K562 (cell line): ENCODE data around the gene ANXA3. TPM values are rescaled to one million over a fixed set of nuclear protein-coding genes. Genes with fewer than 3 reads are reported as not detected.

Experiments
- CBFA2T3 ChIP-seq: fragments of 450-650 bp; IDR thresholded peaks from 2 replicates; pipeline ENCODE4 v1.6.1; 2017
- COPS2 ChIP-seq: fragments of 450-650 bp; conservative IDR thresholded peaks from 2 replicates; pipeline ENCODE4 v1.6.1; 2016; ENCODE audit warnings: mild to moderate bottlenecking, moderate library complexity
- DDX20 ChIP-seq: fragments of 450-650 bp; IDR thresholded peaks from 2 replicates; pipeline ENCODE4 v1.6.1; 2016; ENCODE audit warnings: missing genetic modification characterization, low read depth, mild to moderate bottlenecking, missing compliant biosample characterization, moderate library complexity
- ERF ChIP-seq: fragments of 450-650 bp; formaldehyde crosslinking; IDR thresholded peaks from 2 replicates; pipeline ENCODE4 v1.4.0; 2020; ENCODE audit warnings: mild to moderate bottlenecking, mixed read lengths
- HDAC3 ChIP-seq: fragments of 450-650 bp; IDR thresholded peaks from 2 replicates; pipeline ENCODE4 v1.6.1; 2018; ENCODE audit warnings: borderline replicate concordance, mild to moderate bottlenecking, moderate library complexity; ENCODE audit not compliant: partially characterized antibody
- HNRNPH1 ChIP-seq: fragments of 200-400 bp; formaldehyde crosslinking; optimal IDR thresholded peaks from 2 replicates; pipeline ENCODE3; 2017; ENCODE audit warnings: low read depth, mild to moderate bottlenecking, low read length, moderate library complexity
- KHSRP ChIP-seq: fragments of 450-650 bp; IDR thresholded peaks from 2 replicates; pipeline ENCODE4 v1.6.1; 2017
- NR1H2 ChIP-seq: sonication (generic); formaldehyde crosslinking; IDR thresholded peaks from 2 replicates; pipeline ENCODE4 v1.4.0; 2020; ENCODE audit warnings: mild to moderate bottlenecking, missing genetic modification reagents
- NUFIP1 ChIP-seq: fragments of 450-650 bp; IDR thresholded peaks from 2 replicates; pipeline ENCODE4 v1.6.1; 2018; ENCODE audit not compliant: partially characterized antibody
- PHF8 ChIP-seq: fragments of 200-600 bp; sonication (generic); IDR thresholded peaks from 2 replicates; pipeline ENCODE4 v1.6.1; 2012; ENCODE audit warnings: mixed run types, mild to moderate bottlenecking, inconsistent platforms, low read length, moderate library complexity, borderline replicate concordance
- SOX6 ChIP-seq: fragments of 450-650 bp; IDR thresholded peaks from 2 replicates; pipeline ENCODE4 v1.6.1; 2014; ENCODE audit warnings: mild to moderate bottlenecking
- SRSF1 ChIP-seq: fragments of 200-400 bp; formaldehyde crosslinking; IDR thresholded peaks from 2 replicates; pipeline ENCODE4 v1.6.1; 2017; ENCODE audit warnings: mild to moderate bottlenecking, low read depth, low read length, moderate library complexity
- TCFL5 ChIP-seq: fragments of 250-450 bp; sonication (Bioruptor Pico); conservative IDR thresholded peaks from 2 replicates; pipeline ENCODE4 v1.6.1; 2021; ENCODE audit warnings: mild to moderate bottlenecking, moderate library complexity, matching md5 sums
- ZKSCAN1 ChIP-seq: fragments of 150-350 bp; IDR thresholded peaks from 2 replicates; pipeline ENCODE4 v1.6.1; 2016; ENCODE audit warnings: low read depth, low read length
- ZNF146 ChIP-seq: IDR thresholded peaks from one replicate; pipeline ENCODE4 v1.6.1; 2018; ENCODE audit warnings: missing compliant biosample characterization; ENCODE audit not compliant: unreplicated experiment
- ZNF23 ChIP-seq: fragments of 250-450 bp; sonication (Bioruptor Pico); IDR thresholded peaks from 2 replicates; pipeline ENCODE4 v1.4.0; 2020; ENCODE audit warnings: mild to moderate bottlenecking
- polyA plus RNA-seq, 8 experiments: library from polyadenylated mRNA; depleted of rRNA in 4 of 8; stranded (reverse) in 5 of 8; unstranded in 3 of 8; fragments of >200 nt; fragmentation: Nextera tagmentation in 2 of 8; fragmentation: Illumina TruSeq in 1 of 8; extraction: Ambion mirVana in 2 of 8; extraction: Trizol in 1 of 8; gene quantifications; 2 replicates each; pipeline versions ENCODE4 v1.2.1 to v1.2.3, GENCODE V29; 2011 to 2014; ENCODE audit warnings: inconsistent platforms in 1 of 8, missing spikeins in 1 of 8
- total RNA-seq, 7 experiments: library from RNA; depleted of rRNA in 6 of 7; stranded (reverse); fragments of >200 nt in 6 of 7; fragmentation: Illumina TruSeq in 2 of 7; extraction: Trizol in 2 of 7; gene quantifications; 2 replicates each; pipeline versions ENCODE4 v1.2.1 to v1.2.3, GENCODE V29; 2011 to 2021; ENCODE audit warnings: low replicate concordance in 1 of 7
- TF ChIP-seq, protein P1 (sequence below): fragments of 200-800 bp; sonication (Bioruptor generic); IDR thresholded peaks from 2 replicates; pipeline ENCODE4 v1.6.1; 2017; ENCODE audit warnings: missing genetic modification characterization, missing compliant biosample characterization
- TF ChIP-seq, protein P2 (sequence below), 3 experiments: fragments of 200-800 bp in 1 of 3; sonication (Bioruptor generic) in 1 of 3; sonication (generic) in 1 of 3; formaldehyde crosslinking in 1 of 3; IDR thresholded peaks; 2 replicates each; pipeline versions ENCODE4 v1.6.1 to v1.8.0; 2016 to 2022; ENCODE audit warnings: mild to moderate bottlenecking in 2 of 3, missing compliant biosample characterization in 2 of 3, missing genetic modification characterization in 2 of 3, missing genetic modification reagents in 1 of 3
- TF ChIP-seq, protein P3 (sequence below): fragments of 450-650 bp; IDR thresholded peaks from 2 replicates; pipeline ENCODE4 v1.6.1; 2016; ENCODE audit warnings: antibody characterized with exemption
- TF ChIP-seq, protein P4 (sequence below): fragments of 450-650 bp; IDR thresholded peaks from 2 replicates; pipeline ENCODE4 v1.6.1; 2018; ENCODE audit not compliant: partially characterized antibody
- TF ChIP-seq, protein P5 (sequence below): fragments of 450-650 bp; IDR thresholded peaks from 2 replicates; pipeline ENCODE4 v1.6.1; 2016; ENCODE audit warnings: missing biosample characterization, missing genetic modification characterization

Gene ANXA3
- total and polyA plus RNA-seq, 9 of the 15 experiments (the other 6 are each of a cell fraction or from before 2014, with no cell fraction given), result 6.3 to 15.5 (median 9.8) TPM

DNA sequence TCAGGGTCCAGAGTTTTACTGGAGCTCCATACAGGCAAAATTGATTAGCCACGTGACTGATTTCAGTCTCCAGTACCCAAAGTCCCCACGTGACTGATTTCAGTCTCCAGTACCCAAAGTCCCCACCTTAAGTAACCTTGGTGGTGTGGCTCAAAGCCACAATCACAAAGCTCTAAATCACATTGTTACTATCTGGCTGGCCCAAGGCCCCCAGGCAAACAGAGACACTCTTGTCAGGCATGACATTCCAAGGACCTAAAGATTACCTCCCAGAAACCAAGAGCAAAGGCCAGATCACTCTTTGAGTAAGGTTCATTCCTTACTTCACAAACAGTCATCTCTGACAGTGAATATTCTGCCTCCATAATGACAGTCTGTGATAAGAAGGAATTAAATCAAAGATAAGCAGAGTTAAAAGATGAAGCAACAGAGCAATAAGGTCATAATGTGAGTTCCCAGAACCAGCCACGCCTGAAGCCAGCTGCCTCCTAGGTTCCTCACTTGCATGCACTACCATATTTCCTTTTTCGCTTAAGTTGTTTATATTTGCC is 78.5 kb downstream of the ANXA3 start (continued):
- TF ChIP-seq ERF (no peak; the same call in 1 of the 2 replicates), NUFIP1 (no peak), SRSF1 (no peak), CBFA2T3 (peak; percentile 82), HDAC3 (no peak), ZKSCAN1 (no peak), NR1H2 (CRISPR knock-in tag) (no peak), ZNF146 (CRISPR knock-in tag) (no peak), DDX20 (tag) (no peak), SOX6 (peak; percentile 72), PHF8 (no peak), ZNF23 (CRISPR knock-in tag) (no peak; the same call in 1 of the 2 replicates), HNRNPH1 (no peak), COPS2 (no peak), TCFL5 (CRISPR knock-in tag) (no peak), KHSRP (no peak)
- TF ChIP-seq, protein P1, sequence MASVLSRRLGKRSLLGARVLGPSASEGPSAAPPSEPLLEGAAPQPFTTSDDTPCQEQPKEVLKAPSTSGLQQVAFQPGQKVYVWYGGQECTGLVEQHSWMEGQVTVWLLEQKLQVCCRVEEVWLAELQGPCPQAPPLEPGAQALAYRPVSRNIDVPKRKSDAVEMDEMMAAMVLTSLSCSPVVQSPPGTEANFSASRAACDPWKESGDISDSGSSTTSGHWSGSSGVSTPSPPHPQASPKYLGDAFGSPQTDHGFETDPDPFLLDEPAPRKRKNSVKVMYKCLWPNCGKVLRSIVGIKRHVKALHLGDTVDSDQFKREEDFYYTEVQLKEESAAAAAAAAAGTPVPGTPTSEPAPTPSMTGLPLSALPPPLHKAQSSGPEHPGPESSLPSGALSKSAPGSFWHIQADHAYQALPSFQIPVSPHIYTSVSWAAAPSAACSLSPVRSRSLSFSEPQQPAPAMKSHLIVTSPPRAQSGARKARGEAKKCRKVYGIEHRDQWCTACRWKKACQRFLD (CRISPR knock-in tag), result no peak
- TF ChIP-seq, protein P2, sequence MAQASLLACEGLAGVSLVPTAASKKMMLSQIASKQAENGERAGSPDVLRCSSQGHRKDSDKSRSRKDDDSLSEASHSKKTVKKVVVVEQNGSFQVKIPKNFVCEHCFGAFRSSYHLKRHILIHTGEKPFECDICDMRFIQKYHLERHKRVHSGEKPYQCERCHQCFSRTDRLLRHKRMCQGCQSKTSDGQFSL (CRISPR knock-in tag; IDR thresholded peaks at IDR 0.05), result no peak
- TF ChIP-seq, protein P2 (tag; IDR thresholded peaks at IDR 0.05), result no peak
- TF ChIP-seq, protein P3, sequence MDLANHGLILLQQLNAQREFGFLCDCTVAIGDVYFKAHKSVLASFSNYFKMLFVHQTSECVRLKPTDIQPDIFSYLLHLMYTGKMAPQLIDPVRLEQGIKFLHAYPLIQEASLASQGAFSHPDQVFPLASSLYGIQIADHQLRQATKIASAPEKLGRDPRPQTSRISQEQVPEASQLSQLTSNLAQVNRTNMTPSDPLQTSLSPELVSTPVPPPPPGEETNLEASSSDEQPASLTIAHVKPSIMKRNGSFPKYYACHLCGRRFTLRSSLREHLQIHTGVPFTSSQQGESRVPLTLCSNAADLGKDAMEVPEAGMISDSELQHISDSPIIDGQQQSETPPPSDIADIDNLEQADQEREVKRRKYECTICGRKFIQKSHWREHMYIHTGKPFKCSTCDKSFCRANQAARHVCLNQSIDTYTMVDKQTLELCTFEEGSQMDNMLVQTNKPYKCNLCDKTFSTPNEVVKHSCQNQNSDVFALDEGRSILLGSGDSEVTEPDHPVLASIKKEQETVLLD, result no peak
- TF ChIP-seq, protein P4, sequence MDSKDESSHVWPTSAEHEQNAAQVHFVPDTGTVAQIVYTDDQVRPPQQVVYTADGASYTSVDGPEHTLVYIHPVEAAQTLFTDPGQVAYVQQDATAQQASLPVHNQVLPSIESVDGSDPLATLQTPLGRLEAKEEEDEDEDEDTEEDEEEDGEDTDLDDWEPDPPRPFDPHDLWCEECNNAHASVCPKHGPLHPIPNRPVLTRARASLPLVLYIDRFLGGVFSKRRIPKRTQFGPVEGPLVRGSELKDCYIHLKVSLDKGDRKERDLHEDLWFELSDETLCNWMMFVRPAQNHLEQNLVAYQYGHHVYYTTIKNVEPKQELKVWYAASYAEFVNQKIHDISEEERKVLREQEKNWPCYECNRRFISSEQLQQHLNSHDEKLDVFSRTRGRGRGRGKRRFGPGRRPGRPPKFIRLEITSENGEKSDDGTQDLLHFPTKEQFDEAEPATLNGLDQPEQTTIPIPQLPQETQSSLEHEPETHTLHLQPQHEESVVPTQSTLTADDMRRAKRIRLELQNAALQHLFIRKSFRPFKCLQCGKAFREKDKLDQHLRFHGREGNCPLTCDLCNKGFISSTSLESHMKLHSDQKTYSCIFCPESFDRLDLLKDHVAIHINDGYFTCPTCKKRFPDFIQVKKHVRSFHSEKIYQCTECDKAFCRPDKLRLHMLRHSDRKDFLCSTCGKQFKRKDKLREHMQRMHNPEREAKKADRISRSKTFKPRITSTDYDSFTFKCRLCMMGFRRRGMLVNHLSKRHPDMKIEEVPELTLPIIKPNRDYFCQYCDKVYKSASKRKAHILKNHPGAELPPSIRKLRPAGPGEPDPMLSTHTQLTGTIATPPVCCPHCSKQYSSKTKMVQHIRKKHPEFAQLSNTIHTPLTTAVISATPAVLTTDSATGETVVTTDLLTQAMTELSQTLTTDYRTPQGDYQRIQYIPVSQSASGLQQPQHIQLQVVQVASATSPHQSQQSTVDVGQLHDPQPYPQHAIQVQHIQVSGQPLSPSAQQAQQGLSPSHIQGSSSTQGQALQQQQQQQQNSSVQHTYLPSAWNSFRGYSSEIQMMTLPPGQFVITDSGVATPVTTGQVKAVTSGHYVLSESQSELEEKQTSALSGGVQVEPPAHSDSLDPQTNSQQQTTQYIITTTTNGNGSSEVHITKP, result no peak
- TF ChIP-seq, protein P5, sequence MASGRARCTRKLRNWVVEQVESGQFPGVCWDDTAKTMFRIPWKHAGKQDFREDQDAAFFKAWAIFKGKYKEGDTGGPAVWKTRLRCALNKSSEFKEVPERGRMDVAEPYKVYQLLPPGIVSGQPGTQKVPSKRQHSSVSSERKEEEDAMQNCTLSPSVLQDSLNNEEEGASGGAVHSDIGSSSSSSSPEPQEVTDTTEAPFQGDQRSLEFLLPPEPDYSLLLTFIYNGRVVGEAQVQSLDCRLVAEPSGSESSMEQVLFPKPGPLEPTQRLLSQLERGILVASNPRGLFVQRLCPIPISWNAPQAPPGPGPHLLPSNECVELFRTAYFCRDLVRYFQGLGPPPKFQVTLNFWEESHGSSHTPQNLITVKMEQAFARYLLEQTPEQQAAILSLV (tag), result no peak
